Upper lobe of right lung (tissue), 1 donor: ENCODE data around the gene ABCA10. TPM values are rescaled to one million over a fixed set of nuclear protein-coding genes. Genes with fewer than 3 reads are reported as not detected.

Experiments used
- ATAC-seq: fragments of 200-7000 bp; cut with Tn5 transposase; one replicate; pipeline ENCODE4 v1.9.1; 2020; ENCODE audit warnings: mild to moderate bottlenecking, moderate library complexity
- DNase-seq: peaks from one replicate; pipeline ENCODE4 v3.0.0-alpha.2; 2020
- H3K27ac ChIP-seq: fragments of 200-600 bp; one replicate; pipeline ENCODE4 v1.8.0; 2022
- H3K27me3 ChIP-seq: fragments of 200-600 bp; one replicate; pipeline ENCODE4 v1.8.0; 2022; ENCODE audit warnings: mild to moderate bottlenecking
- H3K36me3 ChIP-seq: fragments of 200-600 bp; one replicate; pipeline ENCODE4 v1.8.0; 2022
- H3K4me1 ChIP-seq: fragments of 200-600 bp; one replicate; pipeline ENCODE4 v1.8.0; 2022
- H3K4me3 ChIP-seq: fragments of 200-600 bp; one replicate; pipeline ENCODE4 v1.8.0; 2022; ENCODE audit warnings: mild to moderate bottlenecking
- H3K9me3 ChIP-seq: fragments of 200-600 bp; one replicate; pipeline ENCODE4 v1.8.0; 2022
- CTCF ChIP-seq: fragments of 200-600 bp; IDR thresholded peaks from one replicate; pipeline ENCODE4 v1.8.0; 2022; ENCODE audit warnings: antibody characterized with exemption
- intact Hi-C: fragments of 100-400 bp; cut with DNase I; formaldehyde crosslinking; loops from one replicate; pipeline ENCODE4 v1.11.0; 2022
- total RNA-seq: library from RNA; stranded (reverse); fragmentation: NEBNext Ultra II Directional; extraction: Animal tissue kit (Norgen Biotek cat#: 25700); gene quantifications from one replicate; pipeline ENCODE4 v1.2.1, GENCODE V29; 2021
- donor health status: DM: no; HTN: yes; CAD: no; lungs with severe emphysema.

The ABCA10 gene
- total RNA-seq, 1 donor from 2014 or later: 9.2 TPM

- intact Hi-C loops: loop anchor here (10.0 kb wide), 1 partner anchor 458 kb away; no protein-coding TSS in a partner anchor
- no peak for TF ChIP-seq CTCF
- DNase-seq (no peak), ATAC-seq (no peak)
- no peaks in the 10 kb centered on the region for H3K27me3 ChIP-seq
- peaks cover 13% of the 10 kb centered on the region for H3K9me3 ChIP-seq
- no peaks in the 10 kb centered on the region for H3K4me1 ChIP-seq
- H3K36me3 ChIP-seq: no peaks in the 10 kb centered on the region
- H3K4me3 ChIP-seq: no peak overlapping the region
- H3K27ac ChIP-seq: no peak overlapping the region
Measured at GRCh38 chr17:69232650-69233049, 4.0 kb upstream of the ABCA10 start.

- Histone ChIP-seq H3K27me3 (no peaks in the 10 kb centered on the region), H3K27ac (no peak overlapping the region), H3K36me3 (no peaks in the 10 kb centered on the region), H3K9me3 (peaks cover 13% of the 10 kb centered on the region), H3K4me3 (no peak overlapping the region), H3K4me1 (no peaks in the 10 kb centered on the region)
- ATAC-seq (no peak), DNase-seq (no peak)
- intact Hi-C loops: loop anchor here (10.0 kb wide), 1 partner anchor 457 kb away; no protein-coding TSS in a partner anchor
- TF ChIP-seq CTCF: no peak
Measured at GRCh38 chr17:69231521-69231920, 2.9 kb upstream of the ABCA10 start.

GRCh38 chr17:69230939-69231338 lies 2.3 kb upstream of the ABCA10 start:
- Histone ChIP-seq H3K36me3 (no peaks in the 10 kb centered on the region), H3K27ac (no peak overlapping the region), H3K4me1 (no peaks in the 10 kb centered on the region), H3K27me3 (no peaks in the 10 kb centered on the region), H3K9me3 (peaks cover 13% of the 10 kb centered on the region), H3K4me3 (no peak overlapping the region)
- no peak for DNase-seq
- TF ChIP-seq CTCF: no peak
- intact Hi-C loops: loop anchor here (10.0 kb wide), 1 partner anchor 456 kb away; no protein-coding TSS in a partner anchor
- no peak for ATAC-seq

DNA sequence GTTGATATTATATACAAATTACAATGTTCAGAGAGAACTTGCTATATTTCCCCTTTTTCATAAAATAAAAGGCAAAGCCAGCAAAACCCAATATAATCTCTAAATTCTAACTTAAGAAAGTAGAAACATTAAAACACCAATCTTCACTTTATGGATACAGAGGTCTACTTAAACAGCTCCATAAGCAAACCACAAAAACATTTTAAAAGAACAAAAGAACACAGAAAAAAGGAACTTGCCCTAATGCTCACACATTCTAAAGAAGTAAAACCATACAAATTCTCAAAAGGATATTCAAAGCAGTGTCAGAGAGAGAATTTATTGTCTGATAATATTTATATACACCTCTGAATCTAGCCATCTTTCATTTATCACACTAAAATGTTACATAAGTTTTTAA lies 606 bp downstream of the ABCA10 start:
- H3K4me1 ChIP-seq: no peaks in the 10 kb centered on the region
- DNase-seq: no peak
- H3K27me3 ChIP-seq: no peaks in the 10 kb centered on the region
- peak overlapping the region; percentile 25 for H3K27ac ChIP-seq
- intact Hi-C loops: no loop called here
- ATAC-seq: no peak
- H3K4me3 ChIP-seq: peak overlapping the region; percentile 37
- H3K9me3 ChIP-seq: peaks cover 8% of the 10 kb centered on the region
- H3K36me3 ChIP-seq: no peaks in the 10 kb centered on the region
- TF ChIP-seq CTCF: no peak

DNA sequence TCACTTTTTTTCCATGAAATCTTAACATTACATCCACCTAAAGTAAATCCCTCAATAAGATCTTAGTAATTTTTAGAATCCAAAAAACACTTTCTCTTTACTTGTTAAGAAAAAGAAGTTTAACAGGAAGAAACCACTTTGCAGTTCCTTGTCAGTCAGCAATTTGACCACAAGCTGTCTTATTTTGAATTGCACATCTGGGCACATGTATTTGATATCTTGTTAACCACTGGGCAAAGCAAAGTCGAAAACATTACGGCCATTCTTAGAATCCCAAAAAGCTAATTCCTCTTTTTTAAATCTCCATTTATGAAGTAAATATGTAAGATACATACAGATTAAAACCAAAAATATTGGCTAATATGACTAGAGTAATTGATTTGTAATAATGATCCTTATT lies 1.1 kb downstream of the ABCA10 start:
- H3K27me3 ChIP-seq: no peaks in the 10 kb centered on the region
- peak overlapping the region; percentile 44 for H3K27ac ChIP-seq
- ATAC-seq (no peak), DNase-seq (no peak)
- peaks cover 4% of the 10 kb centered on the region for H3K9me3 ChIP-seq
- no peak for TF ChIP-seq CTCF
- intact Hi-C loops: no loop called here
- no peaks in the 10 kb centered on the region for H3K4me1 ChIP-seq
- no peaks in the 10 kb centered on the region for H3K36me3 ChIP-seq
- peak overlapping the region; percentile 37 for H3K4me3 ChIP-seq

DNA sequence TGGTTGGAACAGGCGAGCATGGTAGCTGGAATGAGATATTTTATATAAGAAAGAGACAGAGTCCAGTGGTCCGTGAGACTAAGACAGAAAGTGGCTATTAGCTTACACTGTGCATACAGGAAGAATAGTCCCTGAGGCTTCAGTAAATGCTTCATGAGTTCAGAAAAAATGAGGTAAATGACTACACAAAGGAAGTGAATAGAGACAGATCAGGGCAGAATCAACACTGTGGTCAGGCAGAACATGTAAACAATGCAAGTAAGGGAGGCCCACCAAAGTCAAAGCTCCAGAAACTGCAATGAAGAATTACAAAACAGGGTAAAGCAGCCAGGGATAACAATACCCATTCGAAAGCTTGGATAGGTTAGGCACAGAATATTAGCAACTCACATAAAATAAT lies 4.8 kb downstream of the ABCA10 start:
- no peak overlapping the region for H3K27ac ChIP-seq
- H3K4me1 ChIP-seq: no peaks in the 10 kb centered on the region
- intact Hi-C loops: no loop called here
- no peaks in the 10 kb centered on the region for H3K36me3 ChIP-seq
- no peak for DNase-seq
- TF ChIP-seq CTCF: no peak
- no peak overlapping the region for H3K4me3 ChIP-seq
- no peaks in the 10 kb centered on the region for H3K9me3 ChIP-seq
- no peak for ATAC-seq
- H3K27me3 ChIP-seq: no peaks in the 10 kb centered on the region
